ENCODE measurements around the gene ARGLU1.

ARGLU1 gene

DNA sequence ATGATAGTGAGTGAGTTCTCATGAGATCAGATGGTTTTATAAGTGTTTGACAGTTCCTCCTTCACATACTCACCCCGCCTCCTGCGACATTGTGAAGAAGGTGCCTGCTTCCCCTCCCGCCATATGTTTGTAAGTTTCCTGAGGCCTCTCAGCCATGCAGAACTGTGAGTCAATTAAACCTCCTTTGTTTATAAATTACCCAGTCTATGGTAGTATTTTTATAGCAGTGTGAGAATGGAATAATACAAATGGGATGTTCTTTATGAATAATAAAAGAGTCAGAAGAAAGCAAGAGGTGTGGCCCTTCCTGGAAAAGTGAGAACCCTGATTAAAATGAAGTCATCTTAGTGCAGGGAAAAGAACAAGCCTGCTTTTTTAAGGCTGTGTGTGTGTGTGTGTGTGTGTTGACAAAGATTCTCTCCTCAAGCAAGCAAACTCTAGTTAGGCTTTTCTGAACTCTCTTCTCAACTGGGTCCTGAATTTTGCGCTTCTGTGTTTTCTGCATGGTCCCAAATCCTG is 18.8 kb upstream of the ARGLU1 start:
- DNase-seq: no peak

DNA sequence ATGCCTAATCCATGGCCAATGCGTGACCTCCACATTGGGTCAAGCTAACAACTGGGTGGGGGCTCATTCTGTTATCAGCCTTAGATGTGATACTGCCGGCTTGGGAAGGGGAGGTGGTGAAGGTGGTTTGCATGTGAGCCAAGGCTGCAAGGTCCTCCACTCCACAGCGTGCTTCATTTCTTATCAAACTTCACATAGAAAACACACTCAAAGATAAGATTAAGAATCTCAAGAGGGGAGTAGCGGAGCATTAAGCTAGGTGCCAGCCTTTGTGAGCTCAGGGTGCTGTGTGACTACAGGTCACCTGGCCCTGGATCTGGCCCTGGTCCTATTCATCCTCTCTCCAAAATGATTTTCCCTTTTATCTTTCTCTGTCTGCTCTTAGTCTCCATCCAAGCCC is 13.3 kb upstream of the ARGLU1 start:
- no peak for DNase-seq

GRCh38 chr13:106575896-106576295 is 8.0 kb upstream of the ARGLU1 start:
- no peak for DNase-seq

DNA sequence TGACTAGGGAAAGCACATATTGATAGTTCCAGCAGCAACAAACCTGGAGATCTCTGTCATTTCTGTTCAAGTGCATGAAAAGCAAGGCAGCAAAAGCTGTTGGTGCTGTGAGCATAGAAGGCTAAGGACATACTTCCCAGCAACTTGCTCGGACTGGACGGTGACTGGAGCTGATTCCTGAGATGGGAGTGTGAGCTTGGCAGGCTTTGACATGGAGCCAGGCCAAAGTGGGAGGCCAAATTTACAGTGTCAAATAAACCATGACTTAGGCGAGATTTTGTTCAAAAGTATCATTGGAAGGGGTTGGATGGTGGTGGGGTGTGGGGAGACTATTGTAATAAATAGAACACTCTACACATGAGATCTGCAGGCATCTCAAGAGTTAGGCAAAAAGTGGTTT is 5.9 kb upstream of the ARGLU1 start:
- no peak for DNase-seq

GRCh38 chr13:106573284-106573846 is 5.4 kb upstream of the ARGLU1 start:
- no peak for DNase-seq

DNA sequence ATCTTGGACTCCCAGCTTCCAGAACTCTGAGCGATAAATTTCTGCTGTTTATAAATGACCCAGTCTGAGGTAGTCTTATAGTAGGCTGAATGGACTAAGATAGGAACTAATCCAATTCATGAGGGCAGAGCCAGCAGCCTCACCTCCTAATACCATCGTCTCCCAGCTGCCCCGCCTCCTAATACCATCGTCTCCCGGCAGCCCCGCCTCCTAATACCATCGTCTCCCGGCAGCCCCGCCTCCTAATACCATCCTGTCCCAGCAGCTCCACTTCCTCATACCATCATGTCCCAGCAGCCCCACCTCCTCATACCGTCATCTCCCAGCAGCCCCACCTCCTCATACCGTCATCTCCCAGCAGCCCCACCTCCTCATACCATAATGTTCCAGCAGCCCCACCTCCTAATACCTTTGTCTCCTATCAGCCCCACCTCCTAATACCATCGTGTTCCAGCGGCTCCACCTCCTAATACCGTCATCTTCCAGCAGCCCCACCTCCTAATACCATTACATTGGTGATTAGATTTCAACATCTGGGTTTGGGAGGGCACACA is 2.4 kb upstream of the ARGLU1 start:
- peak; percentile 57 for DNase-seq

GRCh38 chr13:106569233-106570095 is 1.5 kb upstream of the ARGLU1 start:
- DNase-seq: no peak

- DNase-seq: no peak
Observed at GRCh38 chr13:106568299-106569003, 514 bp upstream of the ARGLU1 start.

- no peak for DNase-seq
Observed at GRCh38 chr13:106566641-106567473, 1.1 kb downstream of the ARGLU1 start.

- DNase-seq: no peak
Observed at GRCh38 chr13:106565127-106565775, 2.7 kb downstream of the ARGLU1 start.

GRCh38 chr13:106562301-106562700 is 5.6 kb downstream of the ARGLU1 start:
- DNase-seq: no peak

GRCh38 chr13:106561551-106562170 is 6.3 kb downstream of the ARGLU1 start:
- DNase-seq: peak; percentile 27

DNA sequence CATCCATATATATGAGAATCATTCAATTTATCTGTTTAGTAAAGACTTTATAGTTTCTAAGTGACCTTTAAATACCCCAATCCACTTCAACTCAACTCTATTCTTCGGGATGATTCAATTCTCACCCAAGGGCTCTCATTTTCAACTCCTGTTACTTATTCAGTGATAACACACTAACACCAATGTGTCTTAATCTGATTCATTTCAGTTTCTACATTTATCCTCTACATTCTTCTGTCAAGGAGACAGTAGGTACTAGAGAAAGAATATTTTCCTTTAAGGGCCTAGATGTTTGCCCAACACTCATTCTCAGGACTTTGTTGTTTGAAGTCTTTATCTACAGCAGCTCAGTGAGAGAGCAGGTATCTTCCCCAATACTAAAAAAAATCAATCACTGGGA is 7.1 kb downstream of the ARGLU1 start:
- DNase-seq: no peak

DNA sequence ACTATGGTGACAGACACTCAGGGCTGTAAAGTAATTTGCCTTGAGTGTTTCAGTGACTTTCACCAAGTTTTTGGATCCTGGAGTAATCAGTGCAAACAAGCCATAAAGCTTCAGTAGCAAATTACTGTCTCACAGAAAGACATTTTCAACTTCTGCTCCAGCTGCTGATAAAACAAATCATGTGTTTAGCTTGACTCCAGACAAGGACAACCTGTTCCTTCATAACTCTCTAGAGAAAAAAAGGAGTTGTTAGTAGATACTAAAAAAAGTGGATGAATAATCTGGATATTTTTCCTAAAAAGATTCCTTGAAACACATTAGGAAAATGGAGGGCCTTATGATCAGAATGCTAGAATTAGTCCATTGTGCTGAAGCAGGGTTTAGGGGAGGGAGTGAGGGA is 9.4 kb downstream of the ARGLU1 start:
- no peak for DNase-seq

GRCh38 chr13:106555631-106556328 is 12.2 kb downstream of the ARGLU1 start:
- DNase-seq: no peak

- DNase-seq: no peak
Observed at GRCh38 chr13:106551751-106552150, 16.2 kb downstream of the ARGLU1 start.

- DNase-seq: no peak
Observed at GRCh38 chr13:106551350-106551749, 16.6 kb downstream of the ARGLU1 start.

GRCh38 chr13:106550570-106551135 is 17.3 kb downstream of the ARGLU1 start:
- DNase-seq: no peak

DNA sequence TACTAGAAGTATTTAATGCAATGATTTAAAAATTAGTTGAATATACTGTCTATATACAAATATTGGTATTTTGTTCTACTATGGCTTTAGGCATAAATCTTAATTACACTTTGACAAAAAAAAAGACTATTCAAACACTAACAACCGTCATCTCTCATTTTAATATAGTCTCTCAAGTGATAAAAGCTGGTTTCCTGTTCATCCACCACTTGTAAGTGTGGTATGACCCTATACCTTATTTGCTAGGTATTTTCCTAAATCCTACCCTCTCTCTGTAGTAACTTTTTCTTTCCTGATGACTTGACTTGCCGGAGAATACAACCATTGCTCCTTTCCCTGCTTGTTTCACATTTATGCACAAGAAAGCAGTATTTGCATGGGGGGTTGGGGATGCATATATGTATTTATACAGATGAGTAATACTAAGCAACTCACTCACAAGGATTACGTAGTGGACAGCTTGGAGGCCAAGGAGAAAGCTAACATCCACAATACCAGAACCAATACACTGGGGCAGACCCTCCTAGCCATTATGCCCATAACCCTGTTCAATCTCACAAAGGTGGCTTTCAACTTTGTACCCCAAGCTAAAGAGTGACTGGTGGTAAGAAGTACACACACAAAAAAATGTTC is 19.8 kb downstream of the ARGLU1 start:
- no peak for DNase-seq

GRCh38 chr13:106541826-106542225 is 26.1 kb downstream of the ARGLU1 start:
- DNase-seq: no peak
